Ascending aorta (tissue), 2 donors: ENCODE data around the gene FRRS1L. TPM values are rescaled to one million over a fixed set of nuclear protein-coding genes. Genes with fewer than 3 reads are reported as not detected.

Experiments
- DNase-seq, 2 donors: peaks; one replicate each; pipeline ENCODE4 v3.0.0-alpha.2; 2019; ENCODE audit warnings: low spot score in 2 of 2
- H3K27ac ChIP-seq, 2 donors: fragments of 200-600 bp; sonication (generic); one replicate each; pipeline ENCODE4 v1.5.1; 2016 to 2017; ENCODE audit warnings: mild to moderate bottlenecking in 1 of 2
- H3K27me3 ChIP-seq: fragments of 200-600 bp; sonication (generic); one replicate; pipeline ENCODE4 v1.5.1; 2017
- H3K36me3 ChIP-seq, 2 donors: fragments of 200-600 bp; sonication (generic); one replicate each; pipeline ENCODE4 v1.5.1; 2016
- H3K4me1 ChIP-seq, 2 donors: fragments of 200-600 bp; sonication (generic); one replicate each; pipeline ENCODE4 v1.5.1; 2016 to 2017; ENCODE audit warnings: mild to moderate bottlenecking in 1 of 2
- H3K4me3 ChIP-seq, 2 donors: fragments of 200-600 bp; sonication (generic); one replicate each; pipeline ENCODE4 v1.5.1; 2016 to 2017; ENCODE audit warnings: mild to moderate bottlenecking in 1 of 2
- H3K9me3 ChIP-seq, 2 donors: fragments of 200-600 bp; sonication (generic); one replicate each; pipeline ENCODE4 v1.5.1; 2016
- CTCF ChIP-seq, 3 experiments: fragments of 200-600 bp in 2 of 3; fragments of 450-650 bp in 1 of 3; sonication (generic) in 2 of 3; IDR thresholded peaks; one replicate each; pipeline ENCODE4 v1.5.1; 2016 to 2019; ENCODE audit warnings: antibody characterized with exemption in 3 of 3, mild to moderate bottlenecking in 1 of 3, moderate library complexity in 1 of 3
- intact Hi-C: fragments of 100-400 bp; cut with DNase I; formaldehyde crosslinking; loops from one replicate; pipeline ENCODE4 v1.15.1; 2023
- total RNA-seq: library from RNA; depleted of rRNA; stranded (reverse); fragments of >200 nt; gene quantifications from one replicate; pipeline ENCODE4 v1.1.0, GENCODE V29; 2016

Gene FRRS1L
- total RNA-seq, 1 donor from 2014 or later, result 0.11 TPM

DNA sequence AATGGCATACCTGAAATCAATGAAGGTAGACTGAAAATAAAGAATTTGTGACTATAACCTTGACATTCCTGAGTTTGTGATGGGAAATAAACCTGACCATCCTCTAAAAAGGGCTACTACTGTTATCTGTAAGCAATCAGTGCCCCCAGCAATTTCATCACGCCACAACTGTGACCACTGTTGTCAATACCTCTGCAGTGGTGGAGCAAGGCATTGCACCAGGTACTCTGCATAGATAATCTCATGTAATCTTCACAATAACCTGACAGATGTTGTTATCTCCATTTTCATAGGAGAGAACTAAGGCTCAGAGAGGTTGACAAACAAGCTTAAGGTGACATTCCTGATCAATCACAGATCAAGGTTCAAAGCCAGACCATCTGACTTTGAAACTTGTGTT lies 38.5 kb upstream of the FRRS1L start:
- H3K27ac ChIP-seq, result no peak overlapping the region
- no peaks in the 10 kb centered on the region for H3K27me3 ChIP-seq
- no peaks in the 10 kb centered on the region for H3K4me1 ChIP-seq
- DNase-seq, result no peak
- no peaks in the 10 kb centered on the region for H3K36me3 ChIP-seq
- TF ChIP-seq CTCF (IDR thresholded peaks at IDR 0.05), result no peak
- no peaks in the 10 kb centered on the region for H3K9me3 ChIP-seq
- no peak overlapping the region for H3K4me3 ChIP-seq
- intact Hi-C loops, result no loop called here

DNA sequence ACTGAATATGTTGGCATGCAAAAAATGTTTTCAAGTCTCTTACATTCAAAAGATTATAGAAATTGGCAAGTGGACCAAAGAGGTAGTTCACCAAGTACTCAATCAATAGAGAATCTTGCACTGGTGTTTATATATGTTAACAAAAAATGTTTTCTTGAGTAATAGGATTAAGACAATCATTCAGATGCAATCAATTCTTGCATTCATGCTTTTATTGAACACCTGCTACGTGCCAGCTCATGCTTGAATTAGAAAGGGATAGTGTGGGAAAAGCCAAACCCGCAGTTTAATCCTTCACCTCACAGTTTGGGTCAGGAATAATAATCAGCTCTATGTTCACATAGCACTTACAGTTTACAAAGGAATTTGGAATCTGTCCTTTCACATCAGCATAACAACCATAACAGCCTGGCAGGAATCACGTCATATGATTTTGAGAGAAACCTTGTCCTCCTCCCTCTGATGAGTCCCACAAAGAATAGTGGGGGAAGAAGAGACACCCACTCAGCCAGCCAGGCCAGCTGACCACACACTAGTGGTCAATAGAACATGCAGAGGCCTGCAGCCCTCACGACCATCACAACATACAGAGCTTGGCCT lies 36.8 kb upstream of the FRRS1L start:
- intact Hi-C loops, result no loop called here
- Histone ChIP-seq H3K27me3 (no peaks in the 10 kb centered on the region), H3K9me3 (no peaks in the 10 kb centered on the region), H3K27ac (no peak overlapping the region), H3K4me3 (no peak overlapping the region), H3K36me3 (no peaks in the 10 kb centered on the region), H3K4me1 (no peaks in the 10 kb centered on the region)
- no peak for DNase-seq
- no peak for TF ChIP-seq CTCF (IDR thresholded peaks at IDR 0.05)

DNA sequence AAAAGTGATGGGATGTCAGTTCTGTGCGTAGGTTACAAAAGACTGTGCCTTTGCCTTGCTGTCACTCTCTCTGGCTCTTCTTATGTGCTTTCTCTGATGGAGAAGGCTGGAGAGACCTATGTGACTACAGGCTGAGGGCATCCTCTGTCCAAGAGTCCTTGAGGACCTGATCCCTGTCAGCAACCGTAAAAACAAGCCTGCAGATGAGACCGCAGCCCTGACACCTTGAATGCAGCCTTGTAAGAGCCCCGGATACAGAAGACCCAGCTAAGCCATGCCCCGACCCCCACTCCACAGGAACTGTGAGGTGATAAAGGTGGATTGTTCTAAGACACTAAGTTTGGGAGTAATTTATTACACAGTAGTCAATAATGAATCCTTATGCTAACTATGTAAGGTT lies 32.6 kb upstream of the FRRS1L start:
- Histone ChIP-seq H3K9me3 (no peaks in the 10 kb centered on the region), H3K36me3 (no peaks in the 10 kb centered on the region), H3K27ac (no peak overlapping the region), H3K27me3 (no peaks in the 10 kb centered on the region), H3K4me3 (no peak overlapping the region), H3K4me1 (no peaks in the 10 kb centered on the region)
- intact Hi-C loops, result no loop called here
- no peak for DNase-seq
- no peak for TF ChIP-seq CTCF (IDR thresholded peaks at IDR 0.05)

DNA sequence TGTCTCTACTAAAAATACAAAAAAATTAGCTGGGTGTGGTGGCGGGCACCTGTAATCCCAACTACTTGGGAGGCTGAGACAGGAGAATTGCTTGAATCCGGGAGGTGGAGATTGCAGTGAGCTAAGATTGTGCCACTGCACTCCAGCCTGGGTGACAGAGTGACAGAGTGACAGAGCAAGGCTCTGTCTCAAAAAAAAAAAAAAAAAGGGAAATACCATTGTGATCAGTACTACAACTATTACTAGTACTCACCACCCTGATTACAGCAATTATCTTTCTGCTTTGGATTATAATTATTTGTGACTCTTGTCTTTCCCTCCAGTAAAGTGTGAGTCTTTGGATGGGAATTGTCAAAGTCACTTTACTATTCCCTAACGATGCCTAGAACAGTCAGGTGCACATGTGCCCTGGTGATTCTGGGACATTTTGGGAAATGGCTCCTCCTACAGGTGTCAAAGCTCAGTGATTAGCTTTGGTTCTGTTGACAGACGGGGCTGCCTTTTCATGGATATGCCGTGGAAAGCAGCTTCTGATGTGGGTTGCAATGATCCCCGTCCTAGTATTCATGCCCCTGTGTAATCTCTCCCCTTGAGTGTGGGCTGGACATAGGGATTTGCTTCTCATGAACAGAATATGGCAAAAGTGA lies 31.8 kb upstream of the FRRS1L start:
- no peak for DNase-seq
- H3K27ac ChIP-seq, result no peak overlapping the region
- intact Hi-C loops, result no loop called here
- H3K4me1 ChIP-seq, result no peaks in the 10 kb centered on the region
- H3K27me3 ChIP-seq, result no peaks in the 10 kb centered on the region
- peak in 1 of 3 experiments; percentile 8 for TF ChIP-seq CTCF (IDR thresholded peaks at IDR 0.05)
- no peaks in the 10 kb centered on the region for H3K36me3 ChIP-seq
- H3K9me3 ChIP-seq, result no peaks in the 10 kb centered on the region
- H3K4me3 ChIP-seq, result no peak overlapping the region

DNA sequence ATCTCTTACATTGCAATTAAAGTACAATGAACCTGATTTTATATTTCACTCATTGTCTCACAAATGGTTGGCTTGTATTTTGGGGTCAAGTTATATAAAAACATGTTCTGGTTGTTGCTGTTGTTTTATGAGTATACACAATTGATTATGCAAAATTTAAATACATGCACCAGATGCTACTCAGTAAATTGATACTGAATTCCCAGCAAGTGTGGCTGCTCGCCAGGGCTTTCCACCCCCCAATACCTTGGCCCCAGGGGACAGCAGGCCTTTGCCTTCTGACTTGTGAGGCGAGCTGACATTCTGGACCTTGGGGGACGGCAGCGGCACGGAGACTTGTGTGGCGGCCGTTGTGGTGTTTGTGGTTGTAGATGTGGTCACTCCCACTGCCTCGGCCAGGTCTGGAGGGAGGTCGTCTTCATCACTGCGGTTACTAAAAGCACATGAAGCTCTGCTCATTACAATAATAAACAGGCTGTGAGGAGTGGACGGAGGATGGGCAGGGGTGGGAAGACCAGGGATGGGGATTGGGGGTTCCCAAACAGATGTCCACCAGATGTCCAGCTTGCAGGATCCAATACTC lies 27.0 kb upstream of the FRRS1L start:
- no peaks in the 10 kb centered on the region for H3K9me3 ChIP-seq
- no peak for DNase-seq
- no peak overlapping the region for H3K27ac ChIP-seq
- H3K36me3 ChIP-seq, result no peaks in the 10 kb centered on the region
- H3K4me1 ChIP-seq, result no peaks in the 10 kb centered on the region
- H3K4me3 ChIP-seq, result no peak overlapping the region
- intact Hi-C loops, result no loop called here
- TF ChIP-seq CTCF (IDR thresholded peaks at IDR 0.05), result no peak
- H3K27me3 ChIP-seq, result no peaks in the 10 kb centered on the region
